Activated CD4-positive, alpha-beta T cell treated with anti-CD3 and anti-CD28 coated beads, Interleukin-2, amount 50 U/mL, for 16 hours (primary cell): ENCODE data around the gene MRPL43.

ENCODE experiments used
- DNase-seq: peaks from one replicate; pipeline ENCODE4 v3.0.0-alpha.2; 2020

The MRPL43 gene

DNA sequence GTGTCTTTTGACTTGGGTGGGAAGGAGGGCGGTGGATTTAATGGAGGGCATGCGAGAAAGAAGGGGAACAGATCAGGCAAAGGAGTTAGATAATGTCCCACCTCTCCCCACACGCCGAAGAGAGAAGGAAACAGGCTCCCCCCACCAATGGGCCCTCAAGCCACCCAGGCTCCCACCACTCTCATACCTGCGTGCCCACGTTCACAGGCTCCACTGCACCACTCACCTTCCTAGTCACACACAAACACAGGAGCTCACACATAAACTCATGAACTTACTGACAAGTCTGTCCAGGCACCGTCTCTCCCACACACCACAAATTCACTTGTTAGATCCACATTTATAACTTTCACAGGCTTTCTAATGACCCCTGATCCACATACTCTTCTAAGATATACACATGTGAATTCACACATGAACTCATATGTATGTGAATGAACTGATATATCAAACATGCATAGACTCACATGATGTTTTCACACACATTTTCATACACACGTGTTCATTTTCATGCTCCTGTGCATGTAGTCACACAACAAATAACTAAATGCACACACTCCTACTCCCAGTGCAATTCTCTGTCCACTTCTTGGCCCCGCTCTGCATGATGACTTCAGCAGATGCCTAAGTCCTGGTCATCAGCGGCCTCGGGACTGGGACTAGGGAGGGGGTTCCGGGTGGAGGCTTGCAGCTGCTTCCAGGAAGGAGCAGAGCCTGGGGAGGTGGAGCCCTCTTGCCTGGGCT, 13.8 kb upstream of the MRPL43 start:
- no peak for DNase-seq

DNA sequence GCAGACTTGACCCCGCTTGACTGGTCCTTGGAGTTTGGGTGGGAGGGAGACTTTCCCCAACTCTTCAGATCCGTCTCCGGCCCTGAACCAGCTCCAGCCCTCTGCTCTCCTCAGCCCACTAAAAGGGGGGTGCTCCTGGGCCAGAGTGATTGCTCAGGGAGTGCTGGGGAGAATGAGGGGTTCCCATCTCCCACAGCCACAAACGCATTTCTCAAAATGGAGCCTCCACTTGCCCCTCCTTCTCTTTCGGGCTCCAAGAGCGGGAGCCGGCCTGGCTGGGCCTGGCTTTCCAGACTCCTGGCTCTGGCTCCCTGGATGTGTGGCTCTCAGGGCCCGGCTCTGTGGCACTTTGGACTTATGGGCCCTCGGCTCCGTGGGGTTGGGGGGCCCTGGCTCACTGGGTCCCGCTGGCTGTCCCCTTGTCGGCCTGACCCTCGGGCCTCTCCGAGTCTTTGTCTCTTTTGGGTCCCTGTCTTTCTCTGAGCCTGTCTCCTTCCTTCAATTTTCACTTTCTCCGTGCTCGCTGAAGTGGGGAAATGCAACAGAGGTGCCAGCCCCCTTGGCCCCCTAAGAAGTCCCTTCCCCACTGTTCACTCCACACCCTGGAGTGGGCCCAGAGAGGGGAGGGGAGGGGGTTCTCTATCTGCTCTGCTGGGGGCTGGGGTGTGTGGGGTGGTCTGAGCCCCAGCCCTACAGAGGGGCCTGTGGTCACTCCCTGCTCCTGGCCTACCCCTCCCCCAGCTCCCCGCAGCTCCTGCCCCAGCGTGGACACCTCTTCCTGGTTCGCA, 13.0 kb upstream of the MRPL43 start:
- DNase-seq, result no peak

DNA sequence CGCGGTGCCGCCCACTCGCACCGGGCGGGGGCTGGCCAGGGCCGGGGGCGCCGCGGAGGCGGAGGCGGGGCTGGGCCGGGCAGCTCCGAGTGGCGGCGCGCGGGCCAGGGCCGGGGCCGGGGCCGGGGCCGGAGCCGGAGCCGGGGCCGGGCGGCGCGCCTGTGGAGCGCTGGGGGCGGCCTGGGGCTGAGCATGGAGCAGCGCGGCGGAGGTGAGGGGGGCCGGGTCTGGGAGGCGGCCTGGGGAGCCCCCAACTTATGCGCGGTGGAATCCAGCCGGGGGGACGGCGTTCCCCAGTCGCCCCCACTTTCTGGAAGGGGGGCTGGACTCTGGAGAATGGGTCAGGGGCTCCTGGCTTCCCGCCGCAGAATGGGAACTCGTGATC, 12.4 kb upstream of the MRPL43 start, which contains the start of gene LZTS2:
LZTS2 (plus strand) TSS at position 67 of the 385 bp plus-strand sequence. CDS start 2,731 bp downstream, outside the sequence.
- no peak for DNase-seq

DNA sequence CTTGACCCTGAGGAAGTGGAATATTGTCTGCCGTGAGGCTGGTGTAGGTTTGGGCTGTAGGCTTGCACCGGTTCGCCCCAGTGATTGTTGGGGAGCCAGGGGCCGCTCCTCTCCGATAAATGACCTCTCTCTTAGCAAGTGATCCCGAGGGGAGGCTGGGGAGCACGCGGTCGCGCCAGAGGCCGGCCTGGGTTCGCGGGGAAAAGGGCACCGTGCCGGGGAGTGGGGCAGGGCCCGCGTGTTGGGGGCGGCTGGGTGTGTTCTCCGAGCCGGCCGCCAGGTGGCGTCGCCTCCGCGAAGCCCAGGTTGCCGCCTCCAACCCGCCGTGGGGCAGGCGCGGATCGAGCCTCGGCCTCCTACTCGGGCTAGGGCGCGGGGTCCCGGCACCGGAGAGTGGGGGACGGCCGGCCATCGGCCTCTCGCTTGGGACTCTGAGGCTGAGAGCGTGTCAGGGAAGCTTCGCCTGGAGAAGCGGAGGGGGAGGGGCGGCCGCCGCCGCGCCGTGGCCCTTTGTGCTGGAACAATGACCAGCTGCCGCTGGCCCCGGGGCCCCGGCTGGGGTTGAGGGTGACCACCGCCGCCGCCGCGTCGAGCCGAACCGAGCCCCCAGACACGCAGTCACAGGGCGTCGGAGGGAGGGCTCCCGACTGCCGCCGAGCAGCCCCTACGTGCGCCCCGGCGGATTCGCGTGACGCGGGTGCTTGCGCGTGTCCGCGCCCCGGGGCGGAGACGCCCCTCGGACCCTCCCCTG, 11.9 kb upstream of the MRPL43 start:
- peak; percentile 73 for DNase-seq

DNA sequence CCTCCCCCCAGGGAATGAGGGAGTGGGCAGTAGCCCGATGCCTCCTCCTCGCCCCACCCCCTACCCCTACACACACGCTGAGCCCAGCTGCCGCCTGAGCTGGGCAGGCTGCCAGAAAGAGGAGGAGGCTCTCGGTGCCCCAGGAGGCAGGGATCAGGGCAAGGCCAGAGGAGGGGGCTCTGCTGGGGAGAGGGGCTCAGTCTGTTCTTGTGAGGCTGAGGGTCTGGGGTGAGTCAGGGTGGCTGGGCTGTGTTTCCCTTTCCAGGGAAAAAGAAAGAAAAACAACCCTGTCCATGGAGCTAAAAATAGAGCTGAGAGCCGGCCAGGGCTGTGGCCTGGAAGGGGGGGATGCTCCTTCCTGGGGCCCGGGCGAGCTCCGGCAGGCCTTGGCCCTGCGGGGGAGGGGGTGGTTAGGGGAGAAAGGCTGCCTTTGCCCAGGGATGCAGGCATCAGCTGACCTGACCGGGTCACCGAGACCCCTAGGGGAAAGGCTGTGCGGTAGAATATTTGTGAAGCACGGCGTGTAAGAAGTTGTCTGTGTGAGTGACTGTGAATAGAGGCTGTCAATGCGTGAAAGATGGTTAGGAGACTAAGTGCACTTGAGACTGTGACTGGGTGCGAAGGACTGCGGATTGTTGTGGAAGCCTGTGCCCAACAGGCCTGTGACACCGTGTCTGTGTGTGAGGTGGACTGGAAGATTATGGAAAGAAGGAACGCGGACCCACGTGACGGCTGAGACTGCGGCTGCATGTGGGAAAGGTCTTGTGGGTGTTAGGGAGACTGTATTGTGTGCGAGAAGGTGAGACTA, 11.1 kb upstream of the MRPL43 start:
- DNase-seq, result peak; percentile 60

DNA sequence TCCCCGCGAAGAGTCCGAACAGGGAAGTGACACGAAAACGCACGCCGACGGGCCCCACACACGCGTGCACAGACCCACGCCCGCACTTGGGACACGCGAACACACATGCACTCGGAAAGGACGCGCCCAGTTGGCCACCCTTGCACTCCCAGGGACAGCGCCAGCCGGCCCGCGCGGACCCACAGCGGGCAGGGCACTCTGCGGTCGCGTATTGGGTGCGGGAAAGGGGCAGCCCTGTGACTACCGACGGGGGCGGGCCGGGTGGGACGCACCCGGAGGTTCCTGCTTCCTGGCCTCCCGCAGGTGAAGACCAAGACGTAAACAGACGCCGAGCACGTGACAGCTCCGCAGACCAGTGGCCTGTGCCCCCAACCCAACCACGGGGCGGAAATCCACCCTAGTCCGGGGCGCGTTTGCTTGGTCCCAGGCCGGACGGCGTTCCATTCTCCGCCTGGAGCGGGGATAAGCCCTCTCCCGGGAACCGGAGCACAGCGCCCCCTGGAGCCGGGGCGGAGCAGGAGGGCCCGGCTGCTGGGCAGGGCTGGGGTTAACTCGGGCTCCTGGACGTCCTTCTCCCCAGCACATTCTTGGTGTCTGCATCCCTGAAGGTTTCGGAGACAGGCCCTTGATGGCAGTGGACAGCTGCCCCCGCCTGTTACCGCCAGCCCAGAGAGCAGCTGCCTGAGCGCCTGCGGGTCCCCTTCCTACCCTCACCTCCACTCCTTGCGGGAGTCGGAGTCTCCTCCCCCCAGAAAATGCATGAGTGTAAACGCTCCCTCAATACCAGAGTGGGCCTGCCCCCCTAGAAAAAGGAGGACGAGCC, 10.3 kb upstream of the MRPL43 start:
- DNase-seq, result peak; percentile 72

DNA sequence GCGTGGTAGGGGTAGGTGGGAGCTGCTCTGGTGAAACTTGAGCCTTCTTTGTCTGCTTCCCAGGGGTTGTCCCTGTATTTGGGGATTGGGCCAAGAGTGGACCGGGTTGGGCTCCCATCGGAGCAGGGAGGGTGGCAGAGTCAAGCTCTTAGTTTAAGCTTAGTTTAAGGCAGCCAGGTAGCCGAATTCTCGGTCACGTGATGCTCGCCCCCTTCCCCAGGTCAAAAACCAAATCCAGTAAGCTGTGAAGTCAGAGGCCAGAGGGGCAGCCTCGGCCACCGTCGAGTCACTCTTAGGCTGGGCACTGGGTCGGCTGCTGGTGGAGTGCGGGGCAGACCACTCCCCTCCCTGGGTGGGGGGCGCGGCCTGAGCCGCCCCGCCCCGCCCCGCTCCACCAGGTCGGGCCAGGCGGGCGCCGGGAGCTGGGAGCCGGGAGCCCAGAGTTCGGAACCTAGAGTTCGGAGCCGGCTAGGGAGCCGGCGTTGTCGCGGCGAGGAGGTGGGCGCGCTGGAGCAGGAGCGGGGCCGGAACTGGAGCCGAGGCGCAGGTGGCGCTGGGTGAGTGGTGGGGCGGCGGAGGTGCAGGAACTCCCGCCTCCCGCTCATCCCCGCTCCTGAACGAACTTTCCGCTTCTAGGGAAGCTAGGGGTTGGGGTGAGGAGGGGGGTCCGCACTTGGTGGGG, 9.5 kb upstream of the MRPL43 start:
- peak; percentile 24 for DNase-seq

DNA sequence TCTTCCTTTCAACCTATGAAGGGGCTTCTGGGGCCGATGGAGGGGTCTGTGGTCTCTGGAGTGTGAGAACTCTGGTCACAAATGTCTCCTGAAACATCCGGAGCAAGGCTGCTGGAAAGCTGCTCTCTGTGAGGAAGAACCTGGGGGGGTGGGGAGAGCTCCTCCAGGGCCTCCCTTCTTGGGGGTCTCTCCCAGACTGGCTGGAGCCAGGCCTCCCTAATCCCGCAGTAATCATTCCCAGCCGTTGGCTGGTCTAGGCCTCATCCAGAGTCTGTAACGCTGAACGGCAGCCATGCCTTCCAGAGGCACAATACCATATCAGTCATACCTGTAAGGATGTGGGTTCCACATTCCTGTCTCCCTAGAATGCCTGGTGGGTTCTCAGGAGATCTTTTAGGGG, 7.9 kb upstream of the MRPL43 start:
- no peak for DNase-seq

DNA sequence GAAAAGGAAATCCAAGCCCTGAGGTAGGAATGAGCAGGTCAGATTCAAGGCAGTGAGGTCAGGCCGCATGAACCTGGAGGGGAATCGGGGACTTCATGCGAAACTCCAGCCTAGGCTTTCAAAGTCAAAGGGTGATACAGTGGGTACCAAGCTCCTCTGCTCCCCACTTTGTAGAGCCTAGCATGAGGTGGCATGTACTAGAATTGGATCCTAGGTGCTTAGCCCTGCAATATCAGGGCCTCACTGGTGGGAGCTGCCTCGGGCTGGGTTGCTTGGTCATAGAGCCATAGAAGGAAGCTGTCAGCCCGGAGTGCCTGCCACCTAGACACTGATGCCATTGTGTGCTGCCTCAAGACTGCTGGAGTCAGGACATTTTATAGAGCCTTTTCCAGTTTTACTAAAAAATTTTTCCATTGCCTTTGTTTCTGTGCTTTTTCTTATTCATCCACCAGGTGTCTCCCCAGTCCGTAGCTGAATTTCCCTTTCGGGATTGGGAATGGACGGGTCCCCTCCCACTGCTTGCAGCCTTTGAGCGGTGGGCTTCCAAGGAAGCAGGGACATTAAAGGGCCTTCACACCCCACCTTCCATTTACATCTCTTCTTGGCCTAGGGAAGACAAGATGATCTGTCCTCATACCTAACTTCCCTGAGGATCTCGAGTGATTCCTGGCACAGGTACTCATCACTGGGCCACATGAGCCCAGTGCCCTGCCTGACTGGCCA, 6.8 kb upstream of the MRPL43 start:
- no peak for DNase-seq

DNA sequence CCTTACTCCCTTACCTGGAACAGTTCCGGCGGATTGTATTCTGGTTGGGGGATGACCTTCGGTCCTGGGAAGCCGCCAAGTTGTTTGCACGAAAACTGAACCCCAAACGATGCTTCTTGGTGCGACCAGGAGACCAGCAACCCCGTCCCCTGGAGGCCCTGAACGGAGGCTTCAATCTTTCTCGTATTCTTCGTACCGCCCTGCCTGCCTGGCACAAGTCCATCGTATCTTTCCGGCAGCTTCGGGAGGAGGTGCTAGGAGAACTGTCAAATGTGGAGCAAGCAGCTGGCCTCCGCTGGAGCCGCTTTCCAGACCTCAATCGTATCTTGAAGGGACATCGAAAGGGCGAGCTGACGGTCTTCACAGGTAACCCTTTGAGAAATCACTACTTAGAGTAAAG, 1.8 kb upstream of the MRPL43 start:
- no peak for DNase-seq

DNA sequence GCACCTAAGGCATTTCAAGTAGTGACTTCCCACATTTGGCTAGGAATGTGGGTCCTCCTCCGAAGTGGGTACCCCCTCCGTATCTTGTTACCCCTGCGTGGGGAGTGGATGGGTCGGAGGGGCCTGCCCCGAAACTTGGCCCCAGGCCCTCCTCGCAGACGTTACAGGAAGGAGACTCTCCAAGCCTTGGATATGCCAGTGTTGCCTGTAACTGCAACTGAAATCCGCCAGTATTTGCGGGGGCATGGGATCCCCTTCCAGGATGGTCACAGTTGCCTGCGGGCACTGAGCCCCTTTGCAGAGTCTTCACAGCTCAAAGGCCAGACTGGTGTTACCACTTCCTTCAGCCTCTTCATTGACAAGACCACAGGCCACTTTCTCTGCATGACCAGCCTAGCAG, 869 bp upstream of the MRPL43 start:
- DNase-seq, result no peak

DNA sequence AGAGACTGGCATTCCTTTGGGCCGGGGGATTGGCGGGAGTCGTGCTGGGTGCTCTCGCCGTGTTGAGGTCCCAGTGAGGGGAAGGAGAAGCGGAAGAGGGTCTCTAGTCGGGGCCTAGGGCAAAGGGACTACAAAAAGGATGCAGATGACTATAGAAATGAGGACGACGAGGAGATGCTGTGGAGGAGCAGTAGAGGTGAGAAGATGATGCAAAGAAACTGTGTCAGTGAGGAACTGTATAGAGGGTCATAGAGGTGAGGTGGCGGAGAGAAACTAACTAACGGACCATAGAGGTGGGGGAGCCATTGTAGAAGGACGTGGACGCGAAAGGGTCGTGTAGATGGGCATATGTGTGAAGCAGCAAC, 370 bp upstream of the MRPL43 start:
- no peak for DNase-seq

DNA sequence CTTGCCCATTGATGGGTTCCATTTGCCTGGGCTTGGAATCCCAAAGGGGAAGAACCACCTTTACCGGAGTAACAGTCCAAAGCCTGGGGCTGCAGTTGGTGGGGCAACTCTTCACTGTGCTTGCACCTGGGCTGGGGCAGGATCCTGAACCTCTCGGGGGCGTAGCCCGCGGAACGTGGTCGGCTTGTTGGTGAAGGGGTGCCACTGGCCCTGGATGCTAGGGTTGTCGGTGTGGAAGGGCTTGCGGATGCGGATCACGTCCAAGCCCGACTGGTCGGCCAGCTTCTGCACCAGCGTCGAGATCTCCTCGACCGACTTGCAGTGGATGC, 710 bp downstream of the MRPL43 start:
- DNase-seq, result no peak

DNA sequence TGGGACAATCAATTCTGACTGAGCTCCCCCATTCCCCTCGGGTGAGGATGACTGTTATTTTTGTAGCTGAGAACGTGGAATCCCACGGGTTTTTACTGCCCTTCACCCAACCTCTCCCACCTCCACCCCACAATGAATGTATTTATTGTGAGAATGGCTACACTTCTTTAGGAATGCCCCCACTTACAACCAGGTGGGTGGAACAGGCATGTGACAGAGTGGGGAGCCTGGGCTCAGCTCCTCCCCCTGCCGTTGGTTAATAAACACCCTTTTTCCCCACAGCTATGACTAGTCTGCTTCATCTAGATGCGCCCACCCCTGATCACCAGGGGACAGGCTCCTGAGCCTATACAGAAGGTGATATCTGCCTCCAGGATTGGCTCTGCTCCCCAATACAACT, 2.0 kb downstream of the MRPL43 start:
- DNase-seq, result no peak

DNA sequence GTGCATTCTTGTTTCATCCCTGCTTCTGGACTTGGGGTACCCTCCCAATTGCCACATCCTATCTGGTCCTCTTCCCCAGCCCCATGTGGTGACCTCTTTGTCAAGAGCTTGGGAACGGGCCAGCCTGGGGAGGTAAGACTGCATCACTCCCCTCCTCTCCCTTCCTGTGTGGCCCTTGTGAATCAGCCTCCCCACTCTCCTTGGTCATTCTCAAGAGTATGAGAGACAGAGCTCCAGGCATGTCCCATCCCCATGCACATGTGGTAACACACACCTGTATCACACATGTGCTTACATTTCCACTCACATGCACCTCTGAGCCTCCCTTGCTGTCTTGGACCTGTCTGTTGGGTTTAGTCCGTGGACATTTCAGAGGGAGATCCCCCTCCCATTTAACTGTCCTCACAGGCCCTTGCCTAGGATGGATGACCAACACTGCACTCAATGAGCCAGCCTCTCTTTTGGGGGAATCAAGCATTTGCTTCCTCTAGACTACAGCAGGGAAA, 2.6 kb downstream of the MRPL43 start:
- no peak for DNase-seq

DNA sequence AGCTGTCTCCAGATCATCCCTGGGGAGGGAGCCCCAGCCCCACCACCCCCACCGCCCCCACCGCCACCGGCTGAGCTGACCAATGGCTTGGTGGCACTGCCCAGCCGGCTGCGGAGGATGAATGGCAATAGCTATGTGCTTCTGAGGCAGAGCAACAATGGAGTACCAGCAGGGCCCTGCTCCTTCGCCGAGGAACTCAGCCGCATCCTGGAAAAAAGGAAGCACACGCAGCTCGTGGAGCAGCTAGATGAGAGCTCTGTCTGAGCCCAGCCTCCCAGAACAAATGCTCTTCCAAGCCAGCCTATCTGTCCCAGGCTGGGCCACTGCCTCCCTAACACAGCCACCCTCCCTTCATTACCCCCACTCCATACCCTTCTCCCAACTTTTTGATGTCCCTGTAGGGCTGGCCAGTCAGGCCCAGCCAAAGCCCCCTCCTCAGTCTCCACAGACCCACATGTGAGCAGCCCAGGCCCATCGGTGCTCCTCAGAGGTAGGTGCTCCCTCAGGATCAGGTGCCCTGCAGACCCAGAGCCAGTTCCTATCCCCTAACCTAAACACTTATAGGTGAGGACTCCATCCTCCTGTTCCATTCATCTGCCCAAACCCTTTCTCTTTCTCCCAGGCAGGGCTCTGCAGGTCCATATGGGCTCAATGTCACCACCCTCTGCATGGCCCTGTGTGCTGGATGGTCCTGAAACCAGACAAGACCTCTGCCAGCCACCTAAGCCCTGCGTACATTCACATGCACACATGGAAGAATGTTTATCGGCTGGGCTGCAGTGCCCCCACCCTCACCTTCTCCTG, 3.2 kb downstream of the MRPL43 start:
- no peak for DNase-seq

DNA sequence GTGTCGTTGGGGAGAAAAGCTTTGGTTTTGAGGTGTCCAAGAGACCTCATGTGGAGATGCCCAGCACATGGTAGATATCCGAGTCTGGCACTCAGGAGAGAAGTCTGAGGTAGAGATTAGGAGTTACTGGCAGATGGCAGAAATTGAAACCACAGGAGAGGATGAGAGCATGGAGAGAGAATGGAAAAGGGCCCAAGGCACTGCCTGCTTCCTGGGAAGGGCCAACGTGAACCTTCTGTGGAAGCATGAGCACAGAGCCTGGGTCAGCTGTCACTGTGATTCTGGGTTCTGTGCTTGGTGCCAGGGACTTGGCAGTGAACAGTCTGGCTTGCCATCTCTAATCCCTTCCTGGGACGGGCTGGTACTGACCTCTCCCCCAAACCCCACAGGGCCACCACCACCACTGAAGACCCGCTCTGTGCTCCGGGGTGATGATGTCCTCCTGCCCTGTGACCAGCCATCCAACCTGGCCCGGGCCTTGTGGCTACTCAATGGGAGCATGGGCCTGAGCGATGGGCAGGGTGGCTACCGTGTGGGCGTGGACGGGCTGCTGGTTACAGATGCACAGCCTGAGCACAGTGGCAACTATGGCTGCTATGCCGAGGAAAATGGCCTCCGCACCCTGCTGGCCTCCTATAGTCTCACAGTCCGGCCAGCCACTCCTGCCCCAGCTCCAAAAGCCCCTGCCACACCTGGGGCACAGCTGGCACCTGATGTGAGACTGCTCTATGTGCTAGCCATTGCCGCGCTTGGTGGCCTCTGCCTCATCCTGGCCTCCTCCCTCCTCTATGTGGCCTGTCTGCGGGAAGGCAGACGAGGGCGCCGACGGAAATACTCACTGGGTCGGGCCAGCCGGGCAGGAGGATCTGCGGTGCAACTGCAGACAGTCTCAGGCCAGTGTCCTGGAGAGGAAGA, 4.1 kb downstream of the MRPL43 start:
- no peak for DNase-seq

DNA sequence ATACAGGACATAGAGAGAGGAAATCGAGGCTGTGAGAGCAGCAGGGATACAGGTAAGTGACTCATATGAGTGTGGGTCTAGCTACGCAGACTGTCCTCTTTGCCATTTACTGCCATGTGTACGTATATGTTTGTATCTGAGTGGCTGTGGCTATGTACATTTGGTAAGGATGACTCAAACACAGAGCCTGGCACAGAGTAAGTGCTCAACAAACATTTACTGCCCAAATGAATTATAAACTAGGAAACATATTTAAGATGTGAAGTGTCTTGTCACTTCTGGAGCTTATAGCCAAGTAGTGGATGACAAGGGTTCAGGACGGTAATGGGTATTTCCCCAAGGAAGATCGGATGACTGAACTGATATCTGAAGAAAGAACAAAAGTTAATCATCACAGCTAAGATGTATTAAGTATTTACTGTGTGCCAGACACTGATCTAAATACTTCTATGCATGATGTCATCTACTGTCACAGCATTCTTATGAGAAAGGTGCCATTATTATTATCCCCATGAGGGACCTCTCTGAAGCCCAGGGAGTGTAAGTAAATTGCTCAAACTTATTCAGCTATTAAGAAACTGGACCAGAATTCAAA, 6.0 kb downstream of the MRPL43 start:
- DNase-seq, result no peak
